GM12864 (cell line): ENCODE measurements around the gene TGFB2.
"Not testable (repeated sequence)": the region's sequence is repeated elsewhere in the genome, so short reads cannot be mapped to it uniquely, and the experiment has no call there.

Source experiments
- DNase-seq: peaks from one replicate; pipeline ENCODE4 v3.0.0-alpha.2; 2011; ENCODE audit warnings: low read depth
- H3K4me3 ChIP-seq: 2 replicates; pipeline ENCODE4 v1.5.1; 2011; ENCODE audit warnings: mild to moderate bottlenecking, low read depth, low read length, control low read depth
- TF ChIP-seq, protein P1 (sequence below): IDR thresholded peaks from 2 replicates; pipeline ENCODE4 v1.5.1; 2011; ENCODE audit warnings: low read depth, mild to moderate bottlenecking, moderate library complexity, low read length, control low read depth, inconsistent platforms; ENCODE audit errors: missing control alignments

Gene TGFB2

DNA sequence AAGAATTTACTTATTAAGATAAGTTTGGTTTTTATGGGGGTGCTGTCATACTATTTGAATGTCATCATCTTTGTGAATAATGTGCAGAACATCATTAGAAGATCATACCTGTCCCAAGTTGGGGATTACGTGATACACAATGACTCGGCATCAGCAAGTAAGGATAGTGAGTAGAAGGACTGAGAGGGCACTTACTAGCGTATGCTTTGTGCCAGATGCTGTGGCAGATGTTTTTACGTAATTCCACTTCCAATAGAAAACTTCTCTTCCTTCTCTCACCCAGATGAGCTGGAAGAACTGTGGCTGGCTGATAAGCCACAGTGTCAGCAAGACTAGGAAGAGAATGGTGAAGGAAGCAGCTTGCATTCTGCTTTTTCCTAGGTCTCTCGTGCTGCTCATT lies 28.1 kb upstream of the TGFB2 start:
- DNase-seq, result no peak
- TF ChIP-seq, protein P1, sequence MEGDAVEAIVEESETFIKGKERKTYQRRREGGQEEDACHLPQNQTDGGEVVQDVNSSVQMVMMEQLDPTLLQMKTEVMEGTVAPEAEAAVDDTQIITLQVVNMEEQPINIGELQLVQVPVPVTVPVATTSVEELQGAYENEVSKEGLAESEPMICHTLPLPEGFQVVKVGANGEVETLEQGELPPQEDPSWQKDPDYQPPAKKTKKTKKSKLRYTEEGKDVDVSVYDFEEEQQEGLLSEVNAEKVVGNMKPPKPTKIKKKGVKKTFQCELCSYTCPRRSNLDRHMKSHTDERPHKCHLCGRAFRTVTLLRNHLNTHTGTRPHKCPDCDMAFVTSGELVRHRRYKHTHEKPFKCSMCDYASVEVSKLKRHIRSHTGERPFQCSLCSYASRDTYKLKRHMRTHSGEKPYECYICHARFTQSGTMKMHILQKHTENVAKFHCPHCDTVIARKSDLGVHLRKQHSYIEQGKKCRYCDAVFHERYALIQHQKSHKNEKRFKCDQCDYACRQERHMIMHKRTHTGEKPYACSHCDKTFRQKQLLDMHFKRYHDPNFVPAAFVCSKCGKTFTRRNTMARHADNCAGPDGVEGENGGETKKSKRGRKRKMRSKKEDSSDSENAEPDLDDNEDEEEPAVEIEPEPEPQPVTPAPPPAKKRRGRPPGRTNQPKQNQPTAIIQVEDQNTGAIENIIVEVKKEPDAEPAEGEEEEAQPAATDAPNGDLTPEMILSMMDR, result no peak
- H3K4me3 ChIP-seq, result no peak overlapping the region

- H3K4me3 ChIP-seq, DNase-seq: not testable (repeated sequence)
Observed at GRCh38 chr1:218320182-218320581, 25.0 kb upstream of the TGFB2 start.

DNA sequence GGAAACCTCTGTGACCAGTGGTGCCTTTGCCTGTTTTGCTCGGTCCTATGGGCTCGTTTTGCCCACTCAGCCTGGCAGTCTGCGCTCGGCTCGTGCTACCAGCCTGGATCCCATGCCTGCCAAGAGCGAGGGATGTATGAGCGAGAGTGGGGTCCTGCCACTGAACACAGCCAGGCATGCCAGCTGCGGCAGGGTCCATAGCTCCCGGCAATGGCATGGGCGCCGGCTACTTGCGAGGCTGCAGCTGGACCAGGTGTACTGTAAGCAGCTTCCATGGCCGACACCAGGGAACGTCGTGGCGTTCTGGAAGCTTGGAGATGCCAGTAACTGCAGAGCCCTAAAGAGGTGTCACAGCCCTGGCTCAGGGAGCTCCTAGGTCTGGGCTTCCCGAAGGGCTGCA lies 22.4 kb upstream of the TGFB2 start:
- H3K4me3 ChIP-seq, result no peak overlapping the region
- DNase-seq, result no peak
- TF ChIP-seq, protein P1, result no peak

- no peak for DNase-seq
- no peak overlapping the region for H3K4me3 ChIP-seq
- TF ChIP-seq, protein P1, result no peak
Observed at GRCh38 chr1:218323568-218324225, 21.4 kb upstream of the TGFB2 start.

GRCh38 chr1:218324226-218324580 lies 20.9 kb upstream of the TGFB2 start:
- H3K4me3 ChIP-seq, result no peak overlapping the region
- DNase-seq, result no peak
- TF ChIP-seq, protein P1, result no peak

DNA sequence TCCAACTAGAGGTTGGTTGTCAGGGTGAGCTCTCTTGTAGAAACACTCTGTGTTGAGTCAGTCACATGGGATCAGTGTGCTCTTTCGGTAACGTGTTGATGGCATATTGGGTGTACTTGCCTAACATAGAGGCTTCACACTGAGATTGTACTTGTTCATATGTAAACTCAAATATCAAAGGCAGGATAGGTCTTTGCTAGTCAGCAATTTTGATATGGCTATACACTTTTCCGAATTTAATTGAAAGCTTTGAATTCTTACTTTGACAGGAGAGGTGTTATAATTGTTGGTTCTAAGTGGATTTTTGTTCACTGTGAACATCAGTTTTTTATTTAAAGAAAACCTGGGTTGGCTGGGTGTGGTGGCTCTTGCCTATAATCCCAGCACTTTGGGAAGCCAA lies 16.4 kb upstream of the TGFB2 start:
- no peak for DNase-seq
- TF ChIP-seq, protein P1, result no peak
- H3K4me3 ChIP-seq, result no peak overlapping the region

GRCh38 chr1:218330043-218330623 lies 15.0 kb upstream of the TGFB2 start:
- no peak overlapping the region for H3K4me3 ChIP-seq
- no peak for DNase-seq
- TF ChIP-seq, protein P1, result peak; percentile 31
